DMS 273 (cell line): ENCODE measurements around the gene CHSY1.

Experiments used
- DNase-seq: peaks from one replicate; lab custom pipeline; 2025; ENCODE audit not compliant: unreplicated experiment; lab: John Stamatoyannopoulos, UW

Gene CHSY1

DNA sequence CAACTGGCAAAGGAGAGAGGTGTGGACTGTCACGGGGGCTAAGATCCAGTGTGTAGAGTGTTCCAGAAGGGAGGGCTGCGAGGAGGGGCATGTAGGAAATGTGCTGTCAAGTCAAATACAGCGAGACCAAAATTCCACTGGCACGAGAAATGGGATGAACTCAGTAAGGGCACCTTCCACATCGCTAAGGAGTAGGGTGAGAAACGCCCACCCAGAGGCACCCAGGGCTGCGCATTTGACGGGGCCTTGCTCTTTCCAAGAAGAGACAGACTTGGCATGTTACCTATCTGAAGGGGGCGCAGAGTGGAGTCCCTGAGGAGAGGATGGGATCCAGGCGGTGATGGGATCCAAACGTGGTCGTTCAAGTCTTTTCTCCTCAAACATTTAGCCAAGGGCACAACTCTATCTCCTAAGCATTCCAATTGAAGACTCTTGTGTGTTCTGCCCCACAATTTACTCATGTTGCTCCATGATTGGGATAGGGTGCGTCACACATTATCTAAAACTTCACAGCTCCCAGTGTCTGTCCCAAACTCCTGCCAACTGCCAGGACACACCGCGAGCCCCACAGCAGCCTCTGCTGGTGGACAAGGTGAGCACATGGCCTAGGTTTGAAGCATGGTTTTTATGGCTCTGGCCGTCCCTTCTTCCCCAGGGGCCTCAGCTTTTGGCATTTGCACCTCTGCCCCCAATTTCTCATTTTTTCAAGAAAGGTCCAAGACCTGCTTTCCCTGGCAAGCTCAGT, 17.8 kb upstream of the CHSY1 start:
- DNase-seq: peak; percentile 14

DNA sequence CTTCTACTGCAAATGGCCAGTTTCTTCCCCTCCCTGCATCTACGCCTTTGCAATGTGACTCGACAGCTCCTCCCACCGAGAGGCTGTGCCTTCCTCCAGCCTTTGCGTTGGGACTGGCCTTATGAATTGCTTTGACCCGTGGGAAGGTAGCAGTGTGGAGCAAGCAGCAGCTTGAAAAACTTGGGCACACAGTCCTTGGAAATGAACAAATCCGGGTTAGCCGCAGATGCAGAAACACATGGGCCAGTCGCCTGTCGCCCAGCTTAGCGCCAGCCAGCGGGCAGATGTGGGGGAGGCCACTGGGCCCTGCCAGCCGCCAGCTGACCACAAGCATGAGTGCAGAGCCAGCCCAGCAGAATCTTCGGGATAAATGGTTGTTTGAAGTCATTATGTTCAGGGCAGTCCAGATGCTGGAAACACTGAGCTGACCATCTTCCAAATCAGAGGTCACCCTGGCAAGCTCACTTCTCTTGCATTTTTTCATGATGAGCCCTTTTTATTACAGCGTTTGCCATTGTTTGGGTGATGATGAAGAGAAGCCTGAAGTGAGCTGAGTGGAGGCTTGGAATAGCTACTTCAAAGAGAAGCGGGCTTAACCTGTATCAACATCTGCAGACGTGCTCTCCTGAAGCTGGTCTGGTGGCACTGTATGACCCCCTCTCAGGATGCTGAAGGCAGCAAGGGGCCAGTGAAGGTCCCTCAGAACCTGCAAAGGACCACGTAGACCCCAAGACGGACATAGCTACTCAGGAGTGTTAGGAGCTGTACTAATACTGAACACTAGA, 15.7 kb upstream of the CHSY1 start:
- no peak for DNase-seq

DNA sequence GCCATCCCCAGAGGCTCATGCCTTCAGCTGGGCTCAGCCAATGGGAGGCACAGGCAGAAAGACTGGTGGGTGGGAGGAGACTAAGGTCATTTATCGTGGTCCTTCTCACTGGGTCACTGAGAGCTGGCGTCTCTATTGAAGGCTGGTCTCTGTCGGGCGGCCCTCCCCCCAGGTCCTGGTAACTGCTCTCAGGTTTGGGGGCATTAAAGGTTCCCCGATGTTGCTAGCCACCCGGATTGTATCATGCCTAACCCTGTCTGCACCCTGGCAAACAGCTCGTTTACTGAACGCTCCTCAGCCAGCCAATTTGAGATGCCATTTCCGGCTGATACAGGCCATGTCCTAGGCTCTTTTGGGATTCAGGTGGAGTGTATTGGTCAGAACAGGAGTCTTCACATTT, 14.9 kb upstream of the CHSY1 start:
- no peak for DNase-seq

DNA sequence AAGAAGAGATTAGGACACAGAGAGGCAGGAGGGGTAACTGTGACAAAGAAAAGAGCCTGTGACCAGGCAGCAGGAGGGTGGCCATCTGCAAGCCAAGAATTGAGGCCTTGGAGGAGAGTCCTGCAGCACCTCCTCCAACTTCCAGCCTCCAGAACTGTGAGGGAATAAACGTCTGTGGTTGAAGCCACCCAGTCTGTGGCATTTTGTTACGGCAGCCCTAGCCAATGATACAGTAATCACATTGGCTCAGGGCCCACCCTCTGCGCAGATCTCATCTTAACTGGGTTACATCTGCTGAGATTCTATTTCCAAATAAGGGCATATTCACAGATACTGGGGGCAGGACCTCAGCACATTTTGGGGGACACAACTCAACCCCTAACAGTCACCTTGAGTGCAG, 14.2 kb upstream of the CHSY1 start:
- DNase-seq: peak; percentile 3

DNA sequence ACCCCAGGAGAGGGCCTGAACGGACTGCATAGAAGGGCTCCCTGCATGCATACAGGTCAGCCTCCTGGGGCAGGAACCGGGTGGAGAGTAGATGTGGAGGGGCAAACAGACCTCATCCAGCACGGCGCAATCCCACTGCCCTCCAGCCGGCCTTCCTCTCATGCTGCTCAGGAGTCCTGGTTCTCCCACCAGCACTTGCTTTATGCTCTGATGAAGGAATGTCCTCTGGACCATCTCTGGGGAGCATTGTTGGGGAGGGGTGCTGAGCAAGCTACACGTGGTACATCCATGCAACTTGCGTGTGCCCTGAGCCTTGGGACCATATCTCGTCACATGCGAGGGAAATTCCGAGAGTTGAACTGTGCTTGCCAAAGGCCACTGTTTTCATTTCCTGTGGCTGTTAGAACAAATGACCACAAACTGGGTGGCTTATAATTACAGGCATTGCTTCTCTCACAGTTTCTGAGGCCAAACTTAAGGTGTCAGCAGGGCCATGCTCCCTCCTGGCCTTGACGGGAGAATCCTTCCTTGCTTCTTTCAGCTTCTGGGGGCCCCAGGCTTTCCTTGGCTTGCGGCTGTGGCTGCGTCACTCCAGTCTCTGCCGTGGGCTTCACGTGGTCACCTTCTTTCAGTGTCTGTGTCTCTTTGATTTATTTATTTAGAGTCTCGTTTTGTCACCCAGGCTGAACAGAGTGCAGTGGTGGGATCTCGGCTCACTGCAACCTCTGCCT, 13.2 kb upstream of the CHSY1 start:
- DNase-seq: no peak

DNA sequence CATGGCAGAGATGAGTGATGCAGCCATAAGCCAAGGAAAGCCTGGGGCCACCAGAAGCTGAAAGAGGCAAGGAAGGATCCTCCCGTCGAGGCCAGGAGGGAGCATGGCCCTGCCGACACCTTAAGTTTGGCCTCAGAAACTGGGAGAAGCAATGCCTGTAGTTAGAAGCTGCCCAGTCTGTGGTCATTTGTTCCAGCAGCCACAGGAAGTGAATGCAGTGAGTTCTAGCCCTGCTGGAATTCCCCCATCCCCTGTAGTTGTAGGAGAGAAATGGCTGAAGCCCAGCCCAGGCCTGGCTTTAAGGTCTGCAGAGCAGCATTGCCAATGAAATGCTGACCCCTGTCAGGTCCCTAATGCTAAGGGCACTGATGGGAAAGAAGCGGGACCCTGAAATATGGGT, 12.2 kb upstream of the CHSY1 start:
- no peak for DNase-seq

DNA sequence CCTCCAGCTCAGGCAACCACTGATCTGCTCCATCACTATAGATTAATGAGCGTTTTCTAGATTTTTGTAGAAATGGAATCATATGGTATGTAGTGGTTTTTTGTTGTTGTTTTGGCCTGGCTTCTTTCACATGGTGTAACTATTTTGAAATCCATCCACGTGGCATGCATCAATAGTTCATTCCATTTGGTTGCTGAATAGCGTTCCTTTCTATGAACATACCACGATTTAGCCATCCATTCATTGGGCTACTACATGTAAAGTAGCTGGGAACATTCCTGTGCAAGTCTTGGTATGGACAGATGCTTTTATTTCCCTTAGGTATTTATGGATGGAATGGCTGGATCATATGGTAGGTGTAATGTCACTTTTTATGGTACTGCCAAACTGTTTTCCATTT, 10.7 kb upstream of the CHSY1 start:
- DNase-seq: no peak

DNA sequence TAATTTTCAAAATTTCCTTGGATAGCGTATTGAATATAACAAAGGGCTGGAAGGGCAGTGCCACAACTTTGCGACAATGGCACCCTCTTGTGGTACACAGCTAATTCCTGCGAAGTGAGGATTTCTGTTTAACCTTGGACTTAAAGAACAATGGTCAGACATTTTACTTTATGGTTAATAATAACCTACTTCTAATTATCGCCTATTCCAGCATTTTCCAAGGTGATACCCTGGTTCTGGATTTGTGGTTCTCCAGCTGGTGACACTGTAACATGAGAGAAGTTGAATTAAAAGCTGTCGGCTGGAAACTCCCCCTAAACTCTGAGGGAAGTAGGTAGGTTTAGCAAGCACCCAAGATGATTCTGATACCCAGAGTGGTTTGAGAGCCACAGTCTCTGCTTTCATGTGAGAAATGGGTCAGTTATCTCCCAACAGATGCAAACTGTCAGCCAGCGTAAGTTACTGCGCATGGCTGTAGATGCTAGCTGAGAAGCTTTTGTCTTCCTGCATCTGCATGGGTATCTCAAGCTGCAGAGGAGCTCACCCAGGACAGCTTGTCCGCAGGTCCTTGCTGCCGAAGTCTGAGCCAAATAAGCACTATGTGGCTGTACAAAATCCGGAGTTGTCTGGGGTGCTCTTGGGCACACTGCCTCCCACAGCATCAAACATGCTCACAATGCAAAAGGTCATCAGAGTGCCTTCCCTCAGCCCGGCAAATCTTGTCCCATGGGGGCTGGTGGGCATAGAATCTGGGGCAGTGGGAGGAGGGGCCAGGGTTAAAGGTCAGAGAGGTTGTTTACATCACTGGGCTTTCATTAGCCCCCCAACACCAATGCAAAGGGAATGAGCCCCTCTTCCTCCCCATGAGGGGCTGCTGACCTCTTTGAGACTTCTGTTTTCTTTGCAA, 6.6 kb upstream of the CHSY1 start:
- DNase-seq: peak; percentile 65

DNA sequence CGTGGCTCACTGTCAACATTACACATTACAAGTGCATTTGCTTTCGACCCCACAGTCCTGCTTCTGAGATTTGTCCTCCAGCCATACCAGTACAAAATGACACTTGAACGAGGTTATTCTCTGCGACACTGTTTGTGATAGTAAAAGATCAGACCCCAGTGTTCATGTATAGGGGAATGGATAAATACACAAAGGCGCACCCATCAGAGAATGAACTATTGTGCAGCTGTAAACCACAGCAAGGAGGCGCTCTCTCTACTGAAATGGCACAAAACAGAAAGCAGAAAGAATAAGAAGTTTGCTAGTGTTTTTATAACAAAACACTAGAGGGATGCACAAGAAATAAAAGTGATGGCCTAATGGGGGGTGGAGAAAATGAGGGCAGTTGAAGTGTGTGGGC, 4.9 kb upstream of the CHSY1 start:
- DNase-seq: peak; percentile 12

DNA sequence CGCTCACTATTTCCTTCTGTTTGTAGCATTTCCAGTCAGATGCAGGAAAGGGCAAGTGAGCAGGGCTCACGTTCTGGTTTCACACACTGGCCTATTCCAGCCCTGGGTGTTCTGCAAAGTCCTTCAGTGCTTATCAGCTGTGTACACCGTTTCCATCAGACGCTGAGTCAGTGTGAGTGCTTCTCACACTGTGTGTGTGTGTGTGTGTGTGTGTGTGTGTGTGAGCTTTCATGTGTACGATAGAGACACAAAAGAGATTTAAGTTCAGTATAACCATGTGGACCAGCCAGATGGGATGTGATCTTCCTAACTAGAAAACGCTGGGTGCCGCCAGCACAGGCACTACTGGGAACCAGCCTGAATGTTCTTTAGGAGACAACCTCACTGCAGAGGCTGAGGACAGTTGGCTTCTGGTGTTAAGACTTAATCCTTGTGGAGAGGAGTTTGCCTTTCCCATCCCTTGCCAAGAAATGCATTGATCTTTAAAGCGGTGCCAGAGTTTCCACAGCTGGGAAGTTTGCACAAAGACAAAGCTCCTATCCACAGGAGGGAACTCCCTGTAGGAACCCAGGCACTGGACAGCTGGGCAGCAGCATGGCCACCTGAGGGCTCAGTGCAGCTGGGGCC, 3.9 kb upstream of the CHSY1 start:
- DNase-seq: peak; percentile 68

DNA sequence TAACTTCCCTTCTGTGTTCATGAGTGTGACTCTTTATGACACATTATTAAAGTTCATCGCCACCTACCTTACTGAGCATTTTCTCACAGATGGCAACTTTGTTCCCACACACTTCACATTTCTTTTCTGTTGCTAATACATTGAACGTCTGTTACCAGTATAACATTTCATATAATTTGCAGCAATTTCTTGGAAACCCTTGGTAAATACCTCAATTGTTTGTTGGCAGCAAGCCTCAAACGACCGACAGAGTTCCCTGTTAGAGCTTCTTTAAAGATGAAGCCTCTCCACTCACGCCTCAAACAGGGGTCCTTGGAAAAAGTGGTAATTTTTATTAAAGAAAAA, 3.2 kb upstream of the CHSY1 start:
- DNase-seq: peak; percentile 55

DNA sequence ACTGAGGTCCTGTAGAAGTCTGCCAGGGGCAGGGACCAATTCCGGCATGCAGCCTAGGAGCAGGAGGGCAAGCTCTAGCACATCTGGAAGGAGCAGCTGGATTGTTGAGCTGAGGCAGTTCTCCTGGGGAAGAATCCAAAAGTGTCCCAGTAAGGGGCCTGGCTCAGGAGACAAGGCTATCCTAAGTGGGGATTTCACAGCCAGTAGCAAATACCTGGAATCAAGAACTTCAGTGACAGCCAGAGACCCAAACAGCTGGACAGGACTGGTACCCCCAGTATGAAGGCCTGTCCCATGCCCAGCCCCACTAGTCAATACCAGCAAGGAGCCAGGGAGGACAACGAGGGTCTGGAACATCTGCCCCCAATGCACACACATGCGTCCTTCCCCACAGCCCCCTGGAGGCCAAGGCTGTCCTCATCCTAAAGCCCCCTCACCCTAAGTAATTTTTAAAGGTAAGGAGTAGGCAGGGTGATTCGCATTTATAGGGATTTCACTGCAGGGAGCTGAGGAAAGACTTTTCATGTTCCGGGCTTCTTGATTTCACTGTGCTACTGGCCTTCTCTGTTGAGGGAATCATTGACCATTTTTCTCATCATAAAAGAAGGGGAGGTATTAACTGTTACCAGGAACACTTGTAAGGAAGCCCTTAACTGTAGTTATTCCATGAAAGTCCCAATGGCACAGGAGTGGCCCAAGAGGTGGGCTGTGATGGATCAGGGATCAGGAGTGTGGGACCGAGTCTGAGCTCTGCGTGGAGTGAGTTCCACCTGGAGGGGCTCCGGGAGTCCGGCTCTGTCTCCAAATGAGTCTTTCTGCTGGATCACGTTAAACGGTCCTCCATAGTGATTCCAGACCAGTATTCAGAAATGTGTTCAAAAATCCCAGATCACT, 2.6 kb upstream of the CHSY1 start:
- no peak for DNase-seq

DNA sequence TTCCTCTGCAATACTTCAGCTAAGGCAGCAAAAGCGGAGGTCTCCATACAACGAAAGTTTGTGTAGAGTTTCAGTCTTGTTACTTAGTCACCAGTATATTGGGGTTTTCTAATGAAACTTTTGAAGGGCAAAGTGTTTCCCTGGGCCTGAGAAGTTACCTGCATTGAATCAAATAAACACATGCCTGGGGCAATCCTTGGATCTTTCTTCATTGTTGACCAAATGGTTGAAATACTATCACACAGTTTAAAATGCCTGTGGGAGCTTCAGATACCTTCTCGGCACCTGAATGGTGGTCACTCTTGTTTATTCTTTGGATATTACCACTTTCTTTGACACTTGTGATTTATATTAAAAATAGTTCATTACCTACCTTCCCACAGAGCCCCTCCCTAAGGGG, 988 bp upstream of the CHSY1 start:
- no peak for DNase-seq

DNA sequence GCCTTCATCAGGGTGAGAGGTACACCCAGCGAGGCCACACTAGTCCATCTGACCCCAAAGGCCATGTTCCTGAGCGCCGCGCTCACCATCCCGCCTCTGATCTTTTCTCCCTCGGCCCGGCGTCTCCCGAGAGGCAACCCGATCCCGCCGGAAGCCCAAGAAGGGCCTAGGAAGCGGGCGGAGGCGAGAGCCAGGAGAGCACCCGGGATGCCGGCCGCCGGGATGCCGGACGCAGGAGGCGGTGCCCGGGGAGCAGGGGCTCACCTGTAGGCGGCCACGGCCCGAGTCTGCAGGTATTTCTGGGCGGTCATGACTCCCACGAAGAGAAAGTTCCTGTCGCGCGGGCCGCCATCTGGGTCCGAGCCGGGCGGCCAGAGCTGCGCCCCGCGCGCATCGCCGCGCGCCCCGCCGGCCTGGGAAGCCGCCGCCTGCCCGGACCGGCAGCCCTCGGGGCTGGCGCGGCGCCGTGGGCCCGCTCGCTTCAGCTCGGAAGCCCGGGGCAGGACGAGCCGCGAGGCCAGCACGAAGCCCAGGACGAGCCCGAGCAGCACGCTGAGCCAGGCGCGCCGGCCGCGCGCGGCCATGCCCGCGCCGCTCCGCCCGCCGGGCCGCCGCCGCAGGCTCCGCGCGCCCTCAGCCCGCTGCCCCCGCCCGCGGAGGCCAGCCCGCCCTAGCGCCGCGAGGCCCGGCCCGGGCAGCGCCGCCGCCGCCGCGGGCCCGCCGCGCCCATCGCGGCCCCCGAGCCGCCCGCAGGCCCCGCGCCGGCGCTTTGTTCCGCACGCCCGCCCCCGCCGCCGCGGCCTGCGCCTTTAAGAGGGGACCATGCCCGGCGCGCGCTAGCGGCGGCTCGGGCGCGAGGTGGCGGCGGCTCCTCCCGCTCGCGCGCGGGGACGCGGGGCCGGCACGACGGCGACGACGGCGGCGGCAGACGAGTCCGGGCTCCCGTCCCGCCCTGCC, 697 bp downstream of the CHSY1 start:
- peak; percentile 80 for DNase-seq

DNA sequence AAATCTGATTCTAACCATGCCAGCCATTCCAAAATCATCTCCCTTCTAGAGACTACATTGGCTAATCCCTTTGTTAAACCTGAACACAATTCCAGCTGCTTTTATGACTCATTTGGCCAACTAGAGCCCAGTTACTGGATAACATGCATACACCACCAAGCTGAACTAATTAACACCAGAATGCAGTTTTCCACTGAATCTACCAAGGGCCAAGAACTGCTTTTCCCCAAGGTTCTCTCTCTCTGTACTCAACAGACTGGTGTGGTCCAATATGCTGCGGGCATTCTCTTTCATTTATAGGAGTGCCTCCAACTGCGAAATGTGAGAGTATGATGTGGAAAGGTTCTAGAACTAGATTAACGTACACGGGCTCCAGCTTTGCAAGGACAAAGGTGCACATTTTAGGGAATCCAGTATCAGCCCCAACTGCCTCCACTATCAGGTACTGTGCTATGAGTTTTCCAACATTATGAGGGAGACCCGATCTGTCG, 1.5 kb downstream of the CHSY1 start:
- peak; percentile 37 for DNase-seq

DNA sequence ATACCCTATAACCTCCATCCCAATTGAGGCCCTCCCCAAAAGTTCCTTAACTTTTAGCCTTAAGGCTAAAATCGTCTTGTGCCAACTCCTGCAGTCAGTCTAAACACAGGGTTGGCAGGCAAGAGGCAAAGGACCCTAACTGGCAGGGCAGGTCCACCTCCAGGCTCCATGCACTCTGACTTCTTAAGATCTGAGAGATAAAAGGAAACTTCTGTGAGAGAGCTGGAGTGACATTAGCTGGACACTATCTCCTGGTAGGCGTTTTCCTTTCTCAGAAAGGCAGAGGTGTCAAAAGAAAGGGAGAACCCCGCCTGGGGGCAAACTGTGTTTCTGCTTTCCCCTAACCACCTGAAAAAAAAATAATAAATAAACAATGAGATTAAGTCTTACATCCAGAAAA, 3.6 kb downstream of the CHSY1 start:
- DNase-seq: no peak

DNA sequence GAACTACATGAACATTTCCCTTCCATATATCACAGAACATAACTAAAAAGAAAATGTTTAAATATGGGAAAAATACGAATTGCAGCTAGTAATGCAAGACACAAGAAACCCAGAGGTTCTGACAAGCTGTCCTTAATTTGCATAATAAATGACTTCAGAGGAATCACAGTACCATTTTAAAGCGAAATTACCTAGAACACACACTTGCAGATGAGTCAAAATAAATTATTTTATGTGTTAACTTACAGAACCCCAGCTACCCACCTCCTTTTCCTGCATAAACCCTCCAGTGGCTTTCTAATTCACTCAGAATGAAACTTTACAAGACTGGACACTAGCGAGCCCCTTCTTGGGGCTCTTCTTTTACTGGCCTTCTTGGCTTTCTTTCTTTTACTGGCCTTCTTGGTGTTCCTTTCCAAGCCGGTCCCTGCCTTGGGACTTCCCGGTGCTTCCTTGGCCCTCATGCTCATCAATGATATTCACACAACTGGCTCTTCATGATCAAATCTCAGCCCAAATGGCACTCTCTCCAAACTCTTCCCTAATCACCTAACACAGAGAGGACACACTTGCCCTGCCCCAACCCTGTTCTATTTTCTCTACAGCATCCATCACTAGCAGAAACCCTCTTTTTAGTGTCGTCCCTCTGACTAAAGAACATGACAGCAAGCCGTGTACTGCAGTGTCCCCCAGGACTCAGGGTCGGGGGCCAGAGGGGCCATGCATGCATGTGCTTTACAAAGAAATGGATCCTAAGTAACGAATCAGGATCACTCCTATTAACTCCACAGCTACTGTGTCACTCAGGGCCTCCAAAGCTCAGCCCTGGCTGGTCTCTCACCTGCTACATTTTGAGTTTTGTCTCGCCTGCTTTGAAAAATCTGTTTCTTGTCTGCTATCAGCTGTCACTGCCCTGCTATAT, 4.8 kb downstream of the CHSY1 start:
- no peak for DNase-seq
